ENCODE results near the gene RPRD1B. TPM values are rescaled to one million over a fixed set of nuclear protein-coding genes. Genes with fewer than 3 reads are reported as not detected.

RPRD1B gene
- total and polyA plus RNA-seq, 2 of the 4 experiments (the other 2 are of a cell fraction) = 8.4 to 9.9 TPM

GRCh38 chr20:38034961-38035360 lies 1.4 kb downstream of the RPRD1B start:
- TF ChIP-seq MAZ (IDR thresholded peaks at IDR 0.05; ENCODE audit: borderline replicate concordance, low read depth, low read length) (no peak), RCOR1 (IDR thresholded peaks at IDR 0.05; ENCODE audit: insufficient replicate concordance, low read length) (no peak), MXI1 (IDR thresholded peaks at IDR 0.05; ENCODE audit: borderline replicate concordance, low read depth, low read length) (no peak), RAD21 (IDR thresholded peaks at IDR 0.05; ENCODE audit: low read length) (no peak), MAFK (IDR thresholded peaks at IDR 0.05; ENCODE audit: low read depth, low read length) (no peak), BHLHE40 (IDR thresholded peaks at IDR 0.05; ENCODE audit: low read depth, low read length) (no peak), CHD1 (IDR thresholded peaks at IDR 0.05; ENCODE audit: low read depth, low read length) (no peak), SMC3 (IDR thresholded peaks at IDR 0.05; ENCODE audit: low read depth, low read length) (no peak), NFE2L2 (IDR thresholded peaks at IDR 0.05; ENCODE audit: low read depth, low read length) (no peak), CEBPB (IDR thresholded peaks at IDR 0.05; ENCODE audit: low read depth, low read length) (no peak), RFX5 (IDR thresholded peaks at IDR 0.05; ENCODE audit: low read depth, low read length) (no peak), FOS (IDR thresholded peaks at IDR 0.05; ENCODE audit: low read depth, low read length) (no peak), CTCF (conservative IDR thresholded peaks at IDR 0.05; ENCODE audit: low read depth, low read length) (no peak), POLR2A (IDR thresholded peaks at IDR 0.05; ENCODE audit: low read depth, low read length) (no peak)
- TF ChIP-seq, protein P1, sequence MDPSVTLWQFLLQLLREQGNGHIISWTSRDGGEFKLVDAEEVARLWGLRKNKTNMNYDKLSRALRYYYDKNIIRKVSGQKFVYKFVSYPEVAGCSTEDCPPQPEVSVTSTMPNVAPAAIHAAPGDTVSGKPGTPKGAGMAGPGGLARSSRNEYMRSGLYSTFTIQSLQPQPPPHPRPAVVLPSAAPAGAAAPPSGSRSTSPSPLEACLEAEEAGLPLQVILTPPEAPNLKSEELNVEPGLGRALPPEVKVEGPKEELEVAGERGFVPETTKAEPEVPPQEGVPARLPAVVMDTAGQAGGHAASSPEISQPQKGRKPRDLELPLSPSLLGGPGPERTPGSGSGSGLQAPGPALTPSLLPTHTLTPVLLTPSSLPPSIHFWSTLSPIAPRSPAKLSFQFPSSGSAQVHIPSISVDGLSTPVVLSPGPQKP (IDR thresholded peaks at IDR 0.05; ENCODE audit: borderline replicate concordance, low read depth, low read length) = no peak
- TF ChIP-seq, protein P2, sequence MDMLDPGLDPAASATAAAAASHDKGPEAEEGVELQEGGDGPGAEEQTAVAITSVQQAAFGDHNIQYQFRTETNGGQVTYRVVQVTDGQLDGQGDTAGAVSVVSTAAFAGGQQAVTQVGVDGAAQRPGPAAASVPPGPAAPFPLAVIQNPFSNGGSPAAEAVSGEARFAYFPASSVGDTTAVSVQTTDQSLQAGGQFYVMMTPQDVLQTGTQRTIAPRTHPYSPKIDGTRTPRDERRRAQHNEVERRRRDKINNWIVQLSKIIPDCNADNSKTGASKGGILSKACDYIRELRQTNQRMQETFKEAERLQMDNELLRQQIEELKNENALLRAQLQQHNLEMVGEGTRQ (IDR thresholded peaks at IDR 0.05; ENCODE audit: low read depth, low read length) = no peak
- Histone ChIP-seq H2BK120ac (ENCODE audit: low read depth, low read length) (no peak overlapping the region), H3K27ac (ENCODE audit: insufficient read depth, low read length) (no peak overlapping the region), H4K5ac (ENCODE audit: low read depth, low read length) (no peak overlapping the region), H3K27me3 (ENCODE audit: control insufficient read depth, insufficient read depth, low read length) (no peaks in the 10 kb centered on the region), H4K8ac (ENCODE audit: low read depth in 2 of 2, low read length in 2 of 2) (peak overlapping the region in 1 of 2 experiments; percentile 99; a peak in 1 of 4 replicates), H3K36me3 (ENCODE audit: control insufficient read depth, insufficient read depth, low read length) (peaks cover 11% of the 10 kb centered on the region), H2BK20ac (ENCODE audit: low read depth, low read length) (no peak overlapping the region), H2BK15ac (ENCODE audit: low read depth, low read length) (no peak overlapping the region), H3K56ac (ENCODE audit: extremely low read depth, insufficient read depth, low read length) (no peak overlapping the region), H4K91ac (ENCODE audit: insufficient read depth, low read depth, low read length) (no peak overlapping the region), H2BK5ac (ENCODE audit: low read depth, low read length, poor library complexity, severe bottlenecking) (no peak overlapping the region), H3K14ac (replicated peaks; ENCODE audit: low read depth, low read length) (no peak overlapping the region), H2AFZ (replicated peaks; ENCODE audit: low read length, poor library complexity) (no peak overlapping the region), H3K4me3 (ENCODE audit: insufficient read depth, low read depth, low read length) (no peak overlapping the region; the same call in 1 of the 2 replicates), H3K4me1 (ENCODE audit: control insufficient read depth, insufficient read depth, low read length) (peaks cover 6% of the 10 kb centered on the region), H3K23ac (ENCODE audit: low read depth, low read length) (0 out of 2 replicates have a peak overlapping the region, but pooled peaks have one; percentile 11), H3K9me3 (ENCODE audit: control insufficient read depth, insufficient read depth, low read length) (no peaks in the 10 kb centered on the region), H2AK5ac (ENCODE audit: low read depth, low read length) (no peak overlapping the region), H3K9me1 (ENCODE audit: insufficient read depth, low read length) (peaks cover 11% of the 10 kb centered on the region), H2AK9ac (replicated peaks; ENCODE audit: low read depth, low read length, poor library complexity) (no peak overlapping the region), H3K9ac (ENCODE audit: low read depth, low read length) (0 out of 2 replicates have a peak overlapping the region, but pooled peaks have one; percentile 37), H3K4ac (ENCODE audit: low read depth, low read length) (no peak overlapping the region), H3K18ac (ENCODE audit: low read depth, low read length) (no peak overlapping the region), H4K20me1 (ENCODE audit: insufficient read depth, low read length) (peaks cover 7% of the 10 kb centered on the region; the same call in 1 of the 2 replicates), H3K79me1 (ENCODE audit: low read depth in 1 of 2, low read length in 2 of 2) (peaks cover 43 to 72% of the 10 kb centered on the region in 2 experiments), H3K4me2 (ENCODE audit: low read depth, low read length) (peak overlapping the region; percentile 99)
- dilution Hi-C loops (cut with HindIII; ENCODE audit: low sequenced_read_pairs, unreplicated experiment) = no loop called here
- intact Hi-C loops (cut with micrococcal nuclease) = no loop called here
- no TSS peak for BruUV-seq (replicated peaks)
- CTCF ChIA-PET = no interaction called here
- DNase-seq (no peak), ATAC-seq (ENCODE audit: low read depth) (no peak)
- in situ Hi-C loops (cut with MboI; ENCODE audit: low sequenced_read_pairs) = no loop called here
- POLR2A ChIA-PET (ENCODE audit: unreplicated experiment) = no interaction called here
- WGBS, 2 experiments (ENCODE audit: extremely low coverage in 2 of 2, insufficient read length in 1 of 2) = 67% methylated on average over 1 of the region's 6 CpGs; no CpG with 5 or more reads in 1 of the 2 experiments

All from IMR-90 (cell line).